Neuronal stem cell (in vitro differentiated cells): ENCODE results near the gene PATL1.

Source experiments
- DNase-seq: peaks from one replicate; pipeline ENCODE4 v3.0.0-alpha.2; 2013; ENCODE audit warnings: low spot score
- H2AFZ ChIP-seq: one replicate; pipeline ENCODE4 v1.6.1; 2013; ENCODE audit warnings: mild to moderate bottlenecking, low read length, inconsistent platforms
- H2AK5ac ChIP-seq: 2 replicates; pipeline ENCODE4 v1.6.1; 2013; ENCODE audit warnings: low read depth, mild to moderate bottlenecking, inconsistent platforms, low read length, moderate library complexity, mixed read lengths
- H2BK120ac ChIP-seq: 2 replicates; pipeline ENCODE4 v1.6.1; 2013; ENCODE audit warnings: low read depth, mild to moderate bottlenecking, inconsistent platforms, low read length, moderate library complexity, mixed read lengths
- H2BK12ac ChIP-seq: one replicate; pipeline ENCODE4 v1.6.1; 2013; ENCODE audit warnings: low read length, inconsistent platforms
- H2BK15ac ChIP-seq: 2 replicates; pipeline ENCODE4 v1.6.1; 2013; ENCODE audit warnings: mild to moderate bottlenecking, low read length, inconsistent platforms, mixed read lengths
- H2BK5ac ChIP-seq: one replicate; pipeline ENCODE4 v1.6.1; 2013; ENCODE audit warnings: inconsistent platforms, mild to moderate bottlenecking, low read length, moderate library complexity
- H3K14ac ChIP-seq: one replicate; pipeline ENCODE4 v1.6.1; 2013; ENCODE audit warnings: low read length, inconsistent platforms
- H3K18ac ChIP-seq: 2 replicates; pipeline ENCODE4 v1.6.1; 2013; ENCODE audit warnings: low read length, inconsistent platforms
- H3K23ac ChIP-seq: 2 replicates; pipeline ENCODE4 v1.6.1; 2013; ENCODE audit warnings: low read depth, mild to moderate bottlenecking, mixed read lengths, low read length, inconsistent platforms; ENCODE audit not compliant: poor library complexity
- H3K27ac ChIP-seq: replicated peaks from 3 replicates; pipeline ENCODE4 v1.5.1; 2013; ENCODE audit warnings: low read length, inconsistent platforms
- H3K27me3 ChIP-seq, 3 experiments: 2 replicates each; pipeline ENCODE4 v1.6.1; 2013; ENCODE audit warnings: low read length in 3 of 3, mild to moderate bottlenecking in 2 of 3, inconsistent platforms in 1 of 3, low read depth in 1 of 3, mixed read lengths in 1 of 3, moderate library complexity in 1 of 3; ENCODE audit not compliant: control insufficient read depth in 3 of 3, insufficient read depth in 3 of 3
- H3K36me3 ChIP-seq, 2 donors: replicated peaks in 1 of 2; 2 replicates each; pipeline ENCODE4 v1.6.1; 2013; ENCODE audit warnings: low read length in 2 of 2; ENCODE audit not compliant: control insufficient read depth in 2 of 2, insufficient read depth in 2 of 2
- H3K4ac ChIP-seq: 2 replicates; pipeline ENCODE4 v1.6.1; 2013; ENCODE audit warnings: inconsistent platforms, mild to moderate bottlenecking, low read length, moderate library complexity
- H3K4me1 ChIP-seq, 2 donors: 1 replicate in 1 of 2; 2 replicates in 1 of 2; pipeline ENCODE4 v1.6.1; 2013; ENCODE audit warnings: low read length in 2 of 2, low read depth in 1 of 2; ENCODE audit not compliant: control insufficient read depth in 2 of 2, insufficient read depth in 1 of 2
- H3K4me2 ChIP-seq: one replicate; pipeline ENCODE4 v1.6.1; 2013; ENCODE audit warnings: mild to moderate bottlenecking, low read length, inconsistent platforms; ENCODE audit not compliant: insufficient read depth, poor library complexity, severe bottlenecking
- H3K4me3 ChIP-seq, 2 donors: 2 replicates each; pipeline ENCODE4 v1.5.1; 2013; ENCODE audit warnings: low read length in 2 of 2, mild to moderate bottlenecking in 2 of 2, inconsistent platforms in 1 of 2, moderate library complexity in 1 of 2
- H3K79me1 ChIP-seq: one replicate; pipeline ENCODE4 v1.6.1; 2013; ENCODE audit warnings: low read depth, mild to moderate bottlenecking, inconsistent platforms, low read length, moderate library complexity
- H3K9ac ChIP-seq: one replicate; pipeline ENCODE4 v1.6.1; 2013; ENCODE audit warnings: mild to moderate bottlenecking, low read depth, low read length, inconsistent platforms; ENCODE audit not compliant: poor library complexity
- H3K9me3 ChIP-seq, 2 donors: replicated peaks in 1 of 2; 2 replicates each; pipeline versions ENCODE3 to v1.6.1; 2013; ENCODE audit warnings: low read length in 2 of 2, mild to moderate bottlenecking in 2 of 2, inconsistent platforms in 1 of 2, low read depth in 1 of 2, mixed read lengths in 1 of 2, moderate library complexity in 1 of 2; ENCODE audit not compliant: control insufficient read depth in 2 of 2, insufficient read depth in 1 of 2
- H4K8ac ChIP-seq: one replicate; pipeline ENCODE4 v1.6.1; 2013; ENCODE audit warnings: low read depth, mild to moderate bottlenecking, inconsistent platforms, low read length, moderate library complexity
- H4K91ac ChIP-seq: one replicate; pipeline ENCODE4 v1.6.1; 2013; ENCODE audit warnings: low read length, low read depth, mild to moderate bottlenecking, inconsistent platforms; ENCODE audit not compliant: poor library complexity
- WGBS, 2 donors: extraction: QIAGEN DNeasy Blood & Tissue Kit; methylation state at CpG; one replicate each; pipeline ENCODE4 v1.1.7; 2013; ENCODE audit warnings: missing lambda C conversion rate in 2 of 2, mixed read lengths in 1 of 2; ENCODE audit not compliant: insufficient read length in 2 of 2, insufficient replicate concordance in 1 of 2; ENCODE audit errors: extremely low coverage in 2 of 2; 5-methylcytosine and 5-hydroxymethylcytosine counted together

The PATL1 gene

GRCh38 chr11:59607703-59608454 lies 61.0 kb downstream of the PATL1 start:
- Histone ChIP-seq H4K91ac (no peak overlapping the region), H3K36me3 (peaks cover 25 to 96% of the 10 kb centered on the region in 2 donors), H2AK5ac (no peak overlapping the region), H3K14ac (no peak overlapping the region), H2BK15ac (no peak overlapping the region), H2AFZ (no peak overlapping the region), H3K4me2 (no peak overlapping the region), H3K4ac (no peak overlapping the region), H2BK12ac (no peak overlapping the region), H4K8ac (no peak overlapping the region), H2BK120ac (no peak overlapping the region), H3K79me1 (no peaks in the 10 kb centered on the region), H3K9me3 (no peaks in the 10 kb centered on the region), H2BK5ac (no peak overlapping the region), H3K27ac (no peak overlapping the region), H3K4me1 (peaks cover 0 to 4% of the 10 kb centered on the region in 2 donors), H3K4me3 (no peak overlapping the region), H3K18ac (no peak overlapping the region), H3K9ac (no peak overlapping the region), H3K23ac (no peak overlapping the region), H3K27me3 (no peaks in the 10 kb centered on the region)
- WGBS, 2 donors = no CpG with 5 or more reads among the region's 6 CpGs
- DNase-seq = no peak

- Histone ChIP-seq H2AFZ (no peak overlapping the region), H3K23ac (no peak overlapping the region), H3K36me3 (peaks cover 29 to 99% of the 10 kb centered on the region in 2 donors), H3K4ac (no peak overlapping the region), H3K79me1 (no peaks in the 10 kb centered on the region), H3K4me3 (no peak overlapping the region), H2BK12ac (no peak overlapping the region), H3K27ac (no peak overlapping the region), H3K14ac (no peak overlapping the region), H4K8ac (no peak overlapping the region), H2BK15ac (no peak overlapping the region), H3K4me1 (no peaks in the 10 kb centered on the region), H2AK5ac (no peak overlapping the region), H3K27me3 (no peaks in the 10 kb centered on the region), H3K9ac (no peak overlapping the region), H2BK120ac (no peak overlapping the region), H4K91ac (no peak overlapping the region), H3K9me3 (no peaks in the 10 kb centered on the region), H3K4me2 (no peak overlapping the region), H3K18ac (no peak overlapping the region), H2BK5ac (no peak overlapping the region)
- no CpG with 5 or more reads among the region's 6 CpGs for WGBS, 2 donors
- no peak for DNase-seq
These were observed 66.4 kb downstream of the PATL1 start for GRCh38 chr11:59602432-59602831.

DNA sequence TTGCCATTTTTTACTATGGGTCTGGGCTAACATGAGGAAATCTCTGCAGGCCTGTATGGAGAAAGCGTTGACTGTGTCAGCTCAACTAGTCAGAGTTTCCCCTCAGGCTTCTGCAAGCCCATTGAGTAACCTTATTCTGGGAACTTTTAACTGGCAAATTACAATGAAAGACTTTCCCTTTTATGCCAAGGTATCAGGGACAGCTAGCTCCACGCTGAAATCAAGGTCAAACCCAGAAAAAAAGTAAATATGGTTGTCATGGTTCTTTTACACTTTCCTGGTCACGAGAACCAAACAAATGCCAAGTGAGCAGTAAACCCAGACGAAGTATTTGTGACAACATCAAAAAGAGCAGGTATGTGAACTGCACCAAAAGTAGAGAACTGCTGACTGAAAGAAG lies 67.0 kb downstream of the PATL1 start:
- Histone ChIP-seq H3K4me2 (no peak overlapping the region), H3K79me1 (no peaks in the 10 kb centered on the region), H3K23ac (no peak overlapping the region), H3K4me3 (no peak overlapping the region), H3K27me3 (no peaks in the 10 kb centered on the region), H2AK5ac (no peak overlapping the region), H2BK15ac (no peak overlapping the region), H3K18ac (no peak overlapping the region), H3K4me1 (no peaks in the 10 kb centered on the region), H2BK5ac (no peak overlapping the region), H2AFZ (no peak overlapping the region), H3K27ac (no peak overlapping the region), H2BK120ac (no peak overlapping the region), H3K4ac (no peak overlapping the region), H2BK12ac (no peak overlapping the region), H3K9me3 (no peaks in the 10 kb centered on the region), H3K9ac (no peak overlapping the region), H4K8ac (no peak overlapping the region), H3K36me3 (peaks cover 30 to 97% of the 10 kb centered on the region in 2 donors), H4K91ac (no peak overlapping the region), H3K14ac (no peak overlapping the region)
- WGBS, 2 donors = no CpG with 5 or more reads among the region's 4 CpGs
- DNase-seq = no peak

GRCh38 chr11:59600636-59601035 lies 68.2 kb downstream of the PATL1 start:
- H3K4me1 ChIP-seq = no peaks in the 10 kb centered on the region
- no peak overlapping the region for H3K9ac ChIP-seq
- H2AK5ac ChIP-seq = no peak overlapping the region
- no CpG with 5 or more reads among the region's 4 CpGs for WGBS, 2 donors
- no peak overlapping the region for H3K4me3 ChIP-seq
- no peak overlapping the region for H4K91ac ChIP-seq
- no peak for DNase-seq
- no peaks in the 10 kb centered on the region for H3K79me1 ChIP-seq
- no peak overlapping the region for H3K4me2 ChIP-seq
- no peak overlapping the region for H2AFZ ChIP-seq
- no peak overlapping the region for H3K27ac ChIP-seq
- H4K8ac ChIP-seq = no peak overlapping the region
- no peak overlapping the region for H3K14ac ChIP-seq
- H2BK120ac ChIP-seq = no peak overlapping the region
- no peak overlapping the region for H2BK12ac ChIP-seq
- no peak overlapping the region for H2BK5ac ChIP-seq
- H3K9me3 ChIP-seq = no peaks in the 10 kb centered on the region
- H3K27me3 ChIP-seq = no peaks in the 10 kb centered on the region
- no peak overlapping the region for H2BK15ac ChIP-seq
- H3K18ac ChIP-seq = no peak overlapping the region
- no peak overlapping the region for H3K23ac ChIP-seq
- H3K36me3 ChIP-seq = peaks cover 29 to 96% of the 10 kb centered on the region in 2 donors
- H3K4ac ChIP-seq = no peak overlapping the region
